ENCODE data around the gene PLCH1. TPM values are rescaled to one million over a fixed set of nuclear protein-coding genes. Genes with fewer than 3 reads are reported as not detected.

The PLCH1 gene
- total RNA-seq, 1 donor from 2014 or later = 32.0 TPM

DNA sequence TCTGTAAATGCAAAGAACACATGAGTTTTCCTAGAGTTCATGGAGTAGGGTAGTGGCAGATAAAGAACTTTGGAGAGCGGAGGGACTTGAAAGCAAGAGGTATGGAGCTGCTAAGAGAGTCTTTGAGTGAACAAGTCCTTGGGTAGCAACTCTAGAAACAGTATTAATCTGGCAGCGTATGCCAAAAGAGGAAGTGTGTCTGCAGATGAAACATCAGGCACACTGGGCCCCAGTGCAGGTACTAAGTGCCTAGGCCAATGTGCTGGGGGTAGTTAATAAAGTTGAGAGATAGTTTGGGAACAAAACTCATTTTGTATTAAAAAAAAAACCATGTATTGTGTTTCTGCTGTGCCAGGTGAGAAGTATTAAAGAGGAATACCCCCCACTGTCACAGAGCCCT is 228.4 kb downstream of the PLCH1 start:
- Histone ChIP-seq H3F3A (ENCODE audit: low read depth) (no peaks in the 10 kb centered on the region), H3K9ac (no peak overlapping the region), H3K79me2 (ENCODE audit: low read depth) (no peaks in the 10 kb centered on the region), H3K36me3 (no peaks in the 10 kb centered on the region), H3K4me2 (no peak overlapping the region), H3K9me3 (ENCODE audit: low read depth) (no peaks in the 10 kb centered on the region), H4K20me1 (ENCODE audit: low read depth) (no peaks in the 10 kb centered on the region), H3K4me1 (no peaks in the 10 kb centered on the region), H3K4me3 (no peak overlapping the region), H3K27ac (no peak overlapping the region), H3K27me3 (no peaks in the 10 kb centered on the region), H2AFZ (replicated peaks) (no peak overlapping the region)
- TF ChIP-seq, protein P1, sequence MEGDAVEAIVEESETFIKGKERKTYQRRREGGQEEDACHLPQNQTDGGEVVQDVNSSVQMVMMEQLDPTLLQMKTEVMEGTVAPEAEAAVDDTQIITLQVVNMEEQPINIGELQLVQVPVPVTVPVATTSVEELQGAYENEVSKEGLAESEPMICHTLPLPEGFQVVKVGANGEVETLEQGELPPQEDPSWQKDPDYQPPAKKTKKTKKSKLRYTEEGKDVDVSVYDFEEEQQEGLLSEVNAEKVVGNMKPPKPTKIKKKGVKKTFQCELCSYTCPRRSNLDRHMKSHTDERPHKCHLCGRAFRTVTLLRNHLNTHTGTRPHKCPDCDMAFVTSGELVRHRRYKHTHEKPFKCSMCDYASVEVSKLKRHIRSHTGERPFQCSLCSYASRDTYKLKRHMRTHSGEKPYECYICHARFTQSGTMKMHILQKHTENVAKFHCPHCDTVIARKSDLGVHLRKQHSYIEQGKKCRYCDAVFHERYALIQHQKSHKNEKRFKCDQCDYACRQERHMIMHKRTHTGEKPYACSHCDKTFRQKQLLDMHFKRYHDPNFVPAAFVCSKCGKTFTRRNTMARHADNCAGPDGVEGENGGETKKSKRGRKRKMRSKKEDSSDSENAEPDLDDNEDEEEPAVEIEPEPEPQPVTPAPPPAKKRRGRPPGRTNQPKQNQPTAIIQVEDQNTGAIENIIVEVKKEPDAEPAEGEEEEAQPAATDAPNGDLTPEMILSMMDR (IDR thresholded peaks at IDR 0.05) = no peak
- TF ChIP-seq EZH2phosphoT487 (IDR thresholded peaks at IDR 0.05) = no peak
- TF ChIP-seq EZH2 (IDR thresholded peaks at IDR 0.05) = no peak
- Mint-ChIP-seq H3K4me3 (no peak overlapping the region), H3K9me3 (peaks cover 9% of the 10 kb centered on the region), H3K4me1 (peaks cover 22% of the 10 kb centered on the region), H3K27me3 (ENCODE audit: insufficient read depth, low read depth) (no peaks in the 10 kb centered on the region), H3K36me3 (peaks cover 64% of the 10 kb centered on the region), H3K27ac (no peak overlapping the region)
- DNase-seq (ENCODE audit: low spot score) = no peak

- Histone ChIP-seq H3K4me3 (no peak overlapping the region), H3K27me3 (no peaks in the 10 kb centered on the region), H3K36me3 (no peaks in the 10 kb centered on the region), H3K79me2 (ENCODE audit: low read depth) (no peaks in the 10 kb centered on the region), H4K20me1 (ENCODE audit: low read depth) (no peaks in the 10 kb centered on the region), H2AFZ (replicated peaks) (no peak overlapping the region), H3K4me2 (no peak overlapping the region), H3F3A (ENCODE audit: low read depth) (no peaks in the 10 kb centered on the region), H3K4me1 (no peaks in the 10 kb centered on the region), H3K9me3 (ENCODE audit: low read depth) (no peaks in the 10 kb centered on the region), H3K9ac (no peak overlapping the region), H3K27ac (no peak overlapping the region)
- H3K27me3 Mint-ChIP-seq (ENCODE audit: insufficient read depth, low read depth) = no peaks in the 10 kb centered on the region
- no peak for DNase-seq (ENCODE audit: low spot score)
- H3K4me1 Mint-ChIP-seq = no peaks in the 10 kb centered on the region
- peaks cover 9% of the 10 kb centered on the region for H3K9me3 Mint-ChIP-seq
- peaks cover 49% of the 10 kb centered on the region for H3K36me3 Mint-ChIP-seq
- H3K27ac Mint-ChIP-seq = no peak overlapping the region
- H3K4me3 Mint-ChIP-seq = no peak overlapping the region
- TF ChIP-seq, protein P1 (IDR thresholded peaks at IDR 0.05) = no peak
- TF ChIP-seq EZH2 (IDR thresholded peaks at IDR 0.05) (no peak), EZH2phosphoT487 (IDR thresholded peaks at IDR 0.05) (no peak)
These were observed 232.0 kb downstream of the PLCH1 start for GRCh38 chr3:155512867-155513261.

- no peaks in the 10 kb centered on the region for H3K4me1 ChIP-seq
- no peak overlapping the region for H3K9ac ChIP-seq
- no peak overlapping the region for H2AFZ ChIP-seq (replicated peaks)
- H3K27ac Mint-ChIP-seq = no peak overlapping the region
- H3K27me3 ChIP-seq = no peaks in the 10 kb centered on the region
- H3K36me3 Mint-ChIP-seq = peaks cover 45% of the 10 kb centered on the region
- H3K4me3 Mint-ChIP-seq = no peak overlapping the region
- TF ChIP-seq EZH2phosphoT487 (IDR thresholded peaks at IDR 0.05) = no peak
- no peak for TF ChIP-seq EZH2 (IDR thresholded peaks at IDR 0.05)
- TF ChIP-seq, protein P1 (IDR thresholded peaks at IDR 0.05) = no peak
- DNase-seq (ENCODE audit: low spot score) = no peak
- no peak overlapping the region for H3K4me2 ChIP-seq
- no peak overlapping the region for H3K4me3 ChIP-seq
- no peaks in the 10 kb centered on the region for H3K36me3 ChIP-seq
- H3K9me3 ChIP-seq (ENCODE audit: low read depth) = no peaks in the 10 kb centered on the region
- no peaks in the 10 kb centered on the region for H3K27me3 Mint-ChIP-seq (ENCODE audit: insufficient read depth, low read depth)
- H3K27ac ChIP-seq = no peak overlapping the region
- no peaks in the 10 kb centered on the region for H3K79me2 ChIP-seq (ENCODE audit: low read depth)
- no peaks in the 10 kb centered on the region for H4K20me1 ChIP-seq (ENCODE audit: low read depth)
- H3K4me1 Mint-ChIP-seq = no peaks in the 10 kb centered on the region
- H3K9me3 Mint-ChIP-seq = peaks cover 9% of the 10 kb centered on the region
- H3F3A ChIP-seq (ENCODE audit: low read depth) = no peaks in the 10 kb centered on the region
These were observed 232.6 kb downstream of the PLCH1 start for GRCh38 chr3:155512175-155512866.

Measured in neural progenitor cell (in vitro differentiated cells).